Measurements from ENCODE around the gene FMNL3. TPM values are rescaled to one million over a fixed set of nuclear protein-coding genes. Genes with fewer than 3 reads are reported as not detected.

Gene FMNL3
- total and polyA plus RNA-seq, 2 of the 8 experiments (the other 6 are each of a cell fraction or from before 2014, with no cell fraction given), result 8.6 to 29.0 TPM

GRCh38 chr12:49615725-49616124, 91.5 kb downstream of the FMNL3 start:
- no peak overlapping the region for H2BK12ac ChIP-seq (ENCODE audit: low read depth, low read length)
- no peaks in the 10 kb centered on the region for H3K36me3 ChIP-seq (ENCODE audit: control insufficient read depth in 2 of 4, insufficient read depth in 4 of 4, low read length in 3 of 4)
- H3K27ac ChIP-seq (ENCODE audit: low read depth, low read length), result no peak overlapping the region
- no peak overlapping the region for H3K4me2 ChIP-seq (ENCODE audit: insufficient read depth in 1 of 2, low read depth in 2 of 2, low read length in 2 of 2)
- no peaks in the 10 kb centered on the region for H3K79me1 ChIP-seq (ENCODE audit: low read depth, low read length)
- H3K18ac ChIP-seq (ENCODE audit: extremely low read depth, low read length), result no peak overlapping the region
- no peaks in the 10 kb centered on the region for H3K4me1 ChIP-seq (replicated peaks in 1 of 4; ENCODE audit: control insufficient read depth in 3 of 4, insufficient read depth in 4 of 4, low read length in 3 of 4)
- ChIA-PET CTCF (ENCODE audit: partially characterized antibody) (interaction anchor here (1.1 to 2.5 kb wide), 4 partner anchors 12 to 146 kb away, joined by 3 to 10 read pairs (median 4); no protein-coding TSS in a partner anchor), POLR2A (ENCODE audit: partially characterized antibody) (no interaction called here)
- no peak overlapping the region for H2BK20ac ChIP-seq (ENCODE audit: low read length)
- H4K8ac ChIP-seq (ENCODE audit: extremely low read depth, insufficient read depth, low read length), result no peak overlapping the region
- H2AK5ac ChIP-seq (ENCODE audit: low read depth, low read length), result no peak overlapping the region
- H4K5ac ChIP-seq (ENCODE audit: insufficient read length, low read depth, low read length), result no peak overlapping the region
- WGBS, 2 experiments (ENCODE audit: extremely low coverage in 1 of 2, insufficient coverage in 1 of 2, insufficient read length in 1 of 2, insufficient replicate concordance in 2 of 2, low coverage in 1 of 2, low lambda C conversion rate in 2 of 2, missing lambda C conversion rate in 1 of 2), result 98% methylated on average over 7 of the region's 7 CpGs; no CpG with 5 or more reads in 1 of the 2 experiments
- H3K4me3 ChIP-seq (ENCODE audit: extremely low read depth in 1 of 4, insufficient read depth in 2 of 4, low read depth in 3 of 4, low read length in 4 of 4), result no peak overlapping the region
- H3K79me2 ChIP-seq (ENCODE audit: control insufficient read depth in 1 of 2, insufficient read depth in 2 of 2, low read length in 2 of 2), result no peaks in the 10 kb centered on the region
- H2BK15ac ChIP-seq (ENCODE audit: low read length), result no peak overlapping the region
- no peak for DNase-seq (ENCODE audit: low read depth in 1 of 2, low spot score in 2 of 2)
- H3K9ac ChIP-seq (replicated peaks in 1 of 4; ENCODE audit: extremely low read depth in 1 of 4, low read depth in 3 of 4, low read length in 3 of 4), result no peak overlapping the region
- H4K91ac ChIP-seq (replicated peaks; ENCODE audit: insufficient read length, low read length), result no peak overlapping the region
- H4K20me1 ChIP-seq (replicated peaks in 1 of 2; ENCODE audit: control insufficient read depth in 1 of 2, insufficient read depth in 2 of 2, low read length in 2 of 2), result no peaks in the 10 kb centered on the region
- no peak overlapping the region for H2AFZ ChIP-seq (ENCODE audit: low read length)
- no peaks in the 10 kb centered on the region; a peak in 1 of 4 replicates for H3K9me3 ChIP-seq (ENCODE audit: insufficient read depth in 2 of 2, low read depth in 1 of 2, low read length in 1 of 2)
- H2BK5ac ChIP-seq (ENCODE audit: low read depth, low read length), result no peak overlapping the region
- no peak overlapping the region for H3K56ac ChIP-seq (replicated peaks; ENCODE audit: insufficient read length, low read depth, low read length)
- H2BK120ac ChIP-seq (replicated peaks; ENCODE audit: low read depth, low read length), result no peak overlapping the region
- TF ChIP-seq GABPA (IDR thresholded peaks at IDR 0.05; ENCODE audit: borderline replicate concordance, insufficient read depth, low read length), result no peak
- TF ChIP-seq NRF1 (IDR thresholded peaks at IDR 0.05; ENCODE audit: low read depth, low read length), result no peak
- no peak for TF ChIP-seq POLR2AphosphoS5 (IDR thresholded peaks at IDR 0.05; ENCODE audit: low read depth, low read length)
- TF ChIP-seq SP4 (IDR thresholded peaks at IDR 0.05; ENCODE audit: low read length), result no peak
- TF ChIP-seq PHF8 (conservative IDR thresholded peaks at IDR 0.05; ENCODE audit: low read depth, low read length), result no peak
- no peak overlapping the region for H3K23ac ChIP-seq (ENCODE audit: insufficient read length)
- H3K4ac ChIP-seq (replicated peaks; ENCODE audit: insufficient read length, low read depth, low read length), result no peak overlapping the region
- no peak for FAIRE-seq
- no peaks in the 10 kb centered on the region for H3K23me2 ChIP-seq (ENCODE audit: low read depth, low read length)
- H3K14ac ChIP-seq (ENCODE audit: insufficient read length), result no peak overlapping the region
- H3K27me3 ChIP-seq (replicated peaks in 1 of 4; ENCODE audit: control insufficient read depth in 3 of 4, extremely low read depth in 1 of 4, insufficient read depth in 3 of 4, low read length in 3 of 4), result no peaks in the 10 kb centered on the region

Measured in H1 (cell line).